ENCODE results near the gene ADCY1. TPM values are rescaled to one million over a fixed set of nuclear protein-coding genes. Genes with fewer than 3 reads are reported as not detected.
A peak's percentile ranks its signal among the peaks of the same experiment; 100 is the strongest.

Gene ADCY1
- total RNA-seq, 1 donor from 2014 or later, result 4.6 TPM

GRCh38 chr7:45689797-45690761, 115.9 kb downstream of the ADCY1 start:
- DNase-seq (ENCODE audit: low spot score), result no peak

- no peak for DNase-seq (ENCODE audit: low spot score)
Observed at GRCh38 chr7:45690762-45691150, 116.6 kb downstream of the ADCY1 start.

- no peak for DNase-seq (ENCODE audit: low spot score)
Observed at GRCh38 chr7:45691155-45691656, 117.0 kb downstream of the ADCY1 start.

DNA sequence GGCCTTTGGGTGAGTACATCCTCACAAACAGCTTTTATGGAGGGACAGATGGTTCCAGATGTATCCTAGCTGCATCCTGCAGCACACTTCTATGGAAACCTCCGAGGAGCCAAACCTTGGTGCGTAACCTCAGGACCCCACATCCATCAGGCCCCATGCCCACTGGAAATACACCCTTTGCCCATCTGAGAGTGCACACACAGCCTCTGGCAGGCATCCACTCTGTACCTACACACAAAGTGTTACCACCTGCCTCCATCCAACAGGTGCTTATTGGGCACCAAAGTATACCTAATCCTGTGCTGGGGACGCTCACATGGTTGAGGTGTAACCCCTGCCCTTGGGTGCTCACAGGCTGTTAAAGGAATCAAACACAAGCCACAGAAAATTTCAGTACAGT, 117.9 kb downstream of the ADCY1 start:
- DNase-seq (ENCODE audit: low spot score), result no peak

- peak; percentile 20 for DNase-seq (ENCODE audit: low spot score)
Observed at GRCh38 chr7:45695249-45695995, 121.3 kb downstream of the ADCY1 start.

- DNase-seq (ENCODE audit: low spot score), result peak; percentile 29
Observed at GRCh38 chr7:45696476-45696875, 122.3 kb downstream of the ADCY1 start.

- DNase-seq (ENCODE audit: low spot score), result no peak
Observed at GRCh38 chr7:45697576-45698136, 123.5 kb downstream of the ADCY1 start.

DNA sequence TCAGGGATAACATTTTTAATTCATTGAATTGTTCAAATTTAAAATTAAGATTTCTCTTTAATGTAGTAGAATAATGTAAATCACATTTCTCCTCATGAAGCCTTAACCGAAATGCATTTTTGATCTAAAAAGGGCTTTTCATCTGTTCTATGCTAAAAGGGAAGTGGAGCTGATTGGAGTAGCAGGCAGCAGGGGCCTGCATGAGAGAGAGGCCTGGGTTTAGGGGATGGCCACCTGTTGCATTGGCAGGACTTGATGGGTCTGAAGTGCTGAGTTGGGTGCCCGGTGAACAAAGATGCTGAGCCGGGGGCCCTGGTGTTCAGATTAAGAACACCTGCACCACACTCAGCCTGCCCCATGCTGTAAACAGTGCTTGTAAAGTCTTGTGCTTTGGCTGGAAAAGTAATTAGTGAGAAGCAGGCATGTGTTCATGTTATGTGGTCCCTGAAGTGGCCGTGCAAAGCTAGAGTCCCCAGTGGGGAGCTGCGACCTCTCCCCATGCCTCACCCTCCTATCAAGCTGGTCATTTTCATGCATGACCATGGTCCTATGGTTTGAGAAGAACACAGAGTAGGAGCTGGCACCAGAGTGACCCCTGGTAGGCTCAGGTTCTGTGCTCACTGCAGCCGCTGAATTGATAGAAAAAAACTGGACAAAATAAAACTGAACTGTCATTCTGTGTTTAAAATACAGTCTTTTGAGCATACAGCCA, 124.3 kb downstream of the ADCY1 start:
- DNase-seq (ENCODE audit: low spot score), result peak; percentile 24

DNA sequence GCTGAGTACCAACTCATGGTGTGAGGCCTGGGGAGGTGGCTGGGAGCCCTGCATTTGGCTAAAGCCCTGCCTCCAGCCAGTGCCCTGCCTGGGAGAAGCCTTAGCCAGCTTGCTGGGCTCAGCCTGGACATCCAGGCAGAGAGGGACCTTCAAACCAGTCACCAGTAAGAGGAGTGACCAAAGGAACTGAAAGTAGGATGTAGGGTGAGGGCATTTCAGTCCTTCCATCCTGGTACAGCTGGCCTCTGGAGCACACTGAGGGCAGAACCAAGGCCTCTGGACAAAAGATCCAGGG, 124.8 kb downstream of the ADCY1 start:
- DNase-seq (ENCODE audit: low spot score), result peak; percentile 24

GRCh38 chr7:45699726-45700390, 125.7 kb downstream of the ADCY1 start:
- DNase-seq (ENCODE audit: low spot score), result peak; percentile 32

- peak; percentile 38 for DNase-seq (ENCODE audit: low spot score)
Observed at GRCh38 chr7:45700556-45700955, 126.4 kb downstream of the ADCY1 start.

DNA sequence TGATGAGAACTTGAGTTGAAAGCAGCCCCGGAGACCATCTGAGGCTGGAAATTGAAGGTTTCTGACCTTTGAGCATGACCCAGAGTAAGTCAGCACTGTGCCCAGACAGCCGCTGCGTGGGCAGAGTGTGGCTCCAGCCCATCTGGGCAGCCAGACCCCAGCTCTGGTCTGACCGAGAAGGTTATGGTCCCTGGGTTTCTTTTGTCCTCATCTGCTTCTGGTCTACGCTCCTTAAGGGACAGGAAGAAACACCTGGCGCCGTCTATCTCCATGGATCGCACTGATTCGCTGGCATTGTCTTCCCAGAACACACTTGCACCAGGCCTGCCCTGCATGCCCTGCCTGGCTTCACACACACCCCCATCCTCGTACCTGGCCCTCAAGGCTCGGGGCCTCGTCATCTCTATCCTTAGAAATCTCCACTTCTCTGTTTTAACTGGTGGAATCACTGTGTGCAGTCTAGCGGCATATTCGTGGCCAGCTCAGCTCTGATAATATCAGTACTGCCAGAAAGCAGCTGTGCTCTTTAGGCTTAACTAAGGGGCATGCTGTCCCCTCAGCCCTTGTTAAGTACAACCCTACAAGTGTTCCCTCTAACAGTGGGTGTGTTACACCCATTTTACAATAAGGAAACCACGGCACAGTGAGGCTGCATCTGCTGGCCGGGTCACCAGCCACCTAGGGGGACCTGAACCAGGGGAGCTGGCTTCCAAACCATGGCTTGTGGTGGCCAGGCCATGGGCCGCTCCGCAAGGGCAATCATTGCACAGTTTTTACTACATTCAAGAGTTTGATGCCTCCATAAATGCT, 127.7 kb downstream of the ADCY1 start:
- DNase-seq (ENCODE audit: low spot score), result peak; percentile 35

GRCh38 chr7:45702751-45703150, 128.6 kb downstream of the ADCY1 start:
- no peak for DNase-seq (ENCODE audit: low spot score)

GRCh38 chr7:45703373-45703821, 129.2 kb downstream of the ADCY1 start:
- peak; percentile 31 for DNase-seq (ENCODE audit: low spot score)

- no peak for DNase-seq (ENCODE audit: low spot score)
Observed at GRCh38 chr7:45703911-45704682, 129.9 kb downstream of the ADCY1 start.

DNA sequence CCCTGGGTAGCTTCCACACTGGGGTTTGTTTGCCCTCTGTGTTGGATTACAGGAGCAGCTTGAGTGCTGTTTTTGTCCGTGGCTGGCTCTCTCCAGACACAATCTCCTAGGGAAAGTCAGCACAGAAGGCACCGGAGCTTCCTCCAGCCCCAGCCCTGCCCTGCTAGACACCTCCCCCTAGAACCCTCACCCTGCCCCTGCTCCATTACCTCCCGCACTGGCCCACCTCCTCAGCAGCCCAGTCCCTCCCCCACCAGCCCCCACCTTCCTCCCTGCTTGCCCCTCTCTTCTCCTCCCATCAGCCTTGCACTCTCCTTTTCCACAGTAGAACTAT, 130.5 kb downstream of the ADCY1 start:
- DNase-seq (ENCODE audit: low spot score), result peak; percentile 31

GRCh38 chr7:45708046-45708950, 134.1 kb downstream of the ADCY1 start:
- no peak for DNase-seq (ENCODE audit: low spot score)
